ELF-1 (cell line): ENCODE results near the gene MRPL12.

ENCODE experiments used
- DNase-seq: peaks from one replicate; pipeline ENCODE4 v3.0.0-alpha.2; 2016; ENCODE audit warnings: low read depth, low spot score

Gene MRPL12

GRCh38 chr17:81702934-81703746 is at the start of gene MRPL12:
MRPL12 (plus strand) TSS chr17:81703367; CDS start chr17:81703502, 135 bp downstream.
- DNase-seq = peak; percentile 95

DNA sequence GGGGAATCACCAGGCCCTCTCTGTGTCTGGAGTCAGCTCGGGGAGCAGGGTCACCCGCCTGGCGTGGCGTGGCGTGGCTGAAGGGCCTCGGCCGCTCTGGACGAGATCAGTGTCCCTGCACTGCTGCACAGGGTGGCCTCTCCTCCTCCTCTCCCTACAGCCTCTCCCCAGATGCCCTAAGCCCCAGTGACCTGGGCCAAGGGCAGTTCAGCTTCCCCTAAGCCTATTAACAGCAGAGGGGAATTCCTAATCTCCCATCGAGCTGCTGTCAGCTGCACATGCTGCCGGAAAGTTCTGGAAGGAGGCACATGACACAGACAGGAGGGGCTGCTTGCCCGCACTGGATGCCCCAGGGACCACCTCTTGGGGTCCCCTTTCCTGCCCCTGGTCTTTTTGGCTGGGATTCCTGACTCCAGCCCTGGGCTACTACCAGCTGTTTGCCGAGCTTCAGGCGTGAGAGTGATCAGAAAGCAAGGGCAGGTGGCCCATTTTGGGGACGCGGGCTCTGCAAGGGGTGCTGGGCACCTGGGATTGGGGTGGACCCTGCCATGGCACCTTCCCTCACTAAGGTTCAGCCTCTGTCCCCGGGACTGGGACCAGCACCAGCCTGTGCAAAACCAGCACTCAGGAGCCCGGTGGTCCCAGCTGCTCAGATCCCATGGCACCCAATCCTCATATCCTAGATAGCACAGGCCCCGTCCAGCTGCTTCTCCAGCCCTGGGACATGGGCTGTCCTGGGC is 47.6 kb upstream of the MRPL12 start:
- DNase-seq = no peak

DNA sequence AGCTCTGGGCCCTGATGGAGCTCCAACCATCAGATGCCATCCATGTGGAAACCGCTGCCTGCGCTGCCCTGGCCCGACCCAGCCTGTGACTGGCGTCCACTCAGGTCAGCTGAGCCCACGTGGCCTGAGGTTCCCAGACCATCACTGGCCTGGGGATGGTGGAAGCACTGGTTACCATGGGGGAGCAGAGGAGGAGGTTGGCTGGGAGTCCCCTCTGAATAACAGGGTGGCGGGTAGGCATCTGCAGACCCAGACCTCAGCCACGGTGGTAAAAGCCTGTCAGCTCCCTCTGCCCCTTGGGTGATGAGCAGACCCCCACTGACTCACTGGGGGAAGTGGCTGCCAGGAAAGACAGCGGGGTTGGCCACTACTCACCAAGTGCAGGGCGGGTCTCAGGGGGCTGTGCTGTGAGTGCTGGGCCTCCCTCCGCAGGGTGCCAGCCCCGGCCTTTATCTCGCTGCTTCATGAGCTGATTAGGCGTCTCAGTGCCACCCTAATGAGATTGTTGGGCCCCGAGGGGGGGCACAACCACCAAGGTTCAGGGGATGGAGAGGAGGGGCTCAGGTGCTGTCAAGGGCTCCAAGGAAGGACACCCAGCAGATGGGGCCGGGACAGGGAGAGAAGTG is 46.9 kb upstream of the MRPL12 start, which contains the start of gene PDE6G:
TSS of gene PDE6G (minus strand) at position 425 of the 626 bp plus-strand sequence. CDS start 3,237 bp downstream, outside the sequence.
- no peak for DNase-seq

GRCh38 chr17:81656835-81657234 is 46.3 kb upstream of the MRPL12 start:
- DNase-seq = no peak

- DNase-seq = no peak
Measured at GRCh38 chr17:81659038-81659437, 44.1 kb upstream of the MRPL12 start.

GRCh38 chr17:81660441-81660840 is 42.7 kb upstream of the MRPL12 start:
- no peak for DNase-seq

GRCh38 chr17:81662002-81662401 is 41.2 kb upstream of the MRPL12 start:
- DNase-seq = no peak

DNA sequence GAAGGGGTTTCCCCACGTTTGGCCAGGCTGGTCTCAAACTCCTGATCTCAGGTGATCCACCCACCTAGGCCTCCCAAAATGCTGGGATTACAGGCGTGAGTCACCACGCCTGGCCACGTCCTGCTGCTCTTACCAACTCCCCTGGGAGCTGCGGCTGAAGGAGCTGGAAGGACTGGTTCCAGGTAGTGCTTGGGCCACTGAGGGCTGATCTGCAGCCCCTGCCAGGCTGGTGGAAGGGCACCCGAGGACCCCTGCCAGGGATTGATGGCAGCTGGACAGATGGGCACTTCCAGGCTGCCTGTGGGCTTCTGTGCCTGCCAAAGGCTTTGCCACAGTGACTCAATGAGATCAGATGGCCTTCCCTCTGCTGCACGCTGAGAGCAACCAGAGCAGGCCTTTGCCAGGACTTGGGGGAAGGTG is 39.1 kb upstream of the MRPL12 start:
- no peak for DNase-seq

GRCh38 chr17:81665205-81666091 is 37.7 kb upstream of the MRPL12 start:
- peak; percentile 57 for DNase-seq

DNA sequence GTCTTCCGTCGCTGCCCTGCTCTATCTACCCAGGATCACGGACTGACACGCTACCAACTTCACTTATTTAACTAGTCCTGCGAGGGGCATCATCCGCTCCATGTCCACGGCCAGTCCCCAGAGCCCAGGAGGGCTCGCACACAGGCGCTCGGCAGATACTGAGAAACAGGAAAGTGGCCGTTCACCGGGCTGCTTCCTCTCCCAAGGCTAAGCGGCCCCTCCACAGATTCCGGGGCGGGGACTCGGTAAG is 37.1 kb upstream of the MRPL12 start:
- no peak for DNase-seq

- peak; percentile 97 for DNase-seq
Measured at GRCh38 chr17:81666342-81667191, 36.6 kb upstream of the MRPL12 start, which contains the start of the genes CCDC137 and OXLD1. CCDC137 (plus strand) TSS chr17:81666737; CDS start chr17:81666767, 30 bp downstream. OXLD1 (minus strand) TSS chr17:81666605; CDS start chr17:81666577, 28 bp downstream.

DNA sequence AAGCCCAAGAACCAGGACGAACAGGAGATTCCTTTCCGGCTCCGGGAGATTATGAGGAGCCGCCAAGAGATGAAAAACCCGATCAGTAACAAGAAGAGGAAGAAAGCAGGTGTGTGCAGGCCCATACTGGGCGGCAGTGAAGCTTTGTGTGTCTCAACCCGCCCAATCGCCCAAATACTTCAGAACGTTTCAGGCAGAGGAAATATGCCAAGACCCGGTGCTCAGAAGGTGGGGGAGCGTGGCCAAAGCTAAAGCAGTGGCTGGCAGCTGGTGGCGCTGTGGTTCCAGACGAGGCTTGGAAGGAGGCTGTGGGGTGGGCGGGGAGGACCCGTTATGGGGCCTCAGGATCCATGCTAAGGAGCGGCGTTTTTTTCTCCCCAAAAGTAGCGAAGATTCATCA is 35.4 kb upstream of the MRPL12 start:
- peak; percentile 69 for DNase-seq

- no peak for DNase-seq
Measured at GRCh38 chr17:81672504-81672903, 30.7 kb upstream of the MRPL12 start.

GRCh38 chr17:81672954-81673353 is 30.2 kb upstream of the MRPL12 start:
- DNase-seq = no peak

- DNase-seq = no peak
Measured at GRCh38 chr17:81673561-81674258, 29.5 kb upstream of the MRPL12 start.

DNA sequence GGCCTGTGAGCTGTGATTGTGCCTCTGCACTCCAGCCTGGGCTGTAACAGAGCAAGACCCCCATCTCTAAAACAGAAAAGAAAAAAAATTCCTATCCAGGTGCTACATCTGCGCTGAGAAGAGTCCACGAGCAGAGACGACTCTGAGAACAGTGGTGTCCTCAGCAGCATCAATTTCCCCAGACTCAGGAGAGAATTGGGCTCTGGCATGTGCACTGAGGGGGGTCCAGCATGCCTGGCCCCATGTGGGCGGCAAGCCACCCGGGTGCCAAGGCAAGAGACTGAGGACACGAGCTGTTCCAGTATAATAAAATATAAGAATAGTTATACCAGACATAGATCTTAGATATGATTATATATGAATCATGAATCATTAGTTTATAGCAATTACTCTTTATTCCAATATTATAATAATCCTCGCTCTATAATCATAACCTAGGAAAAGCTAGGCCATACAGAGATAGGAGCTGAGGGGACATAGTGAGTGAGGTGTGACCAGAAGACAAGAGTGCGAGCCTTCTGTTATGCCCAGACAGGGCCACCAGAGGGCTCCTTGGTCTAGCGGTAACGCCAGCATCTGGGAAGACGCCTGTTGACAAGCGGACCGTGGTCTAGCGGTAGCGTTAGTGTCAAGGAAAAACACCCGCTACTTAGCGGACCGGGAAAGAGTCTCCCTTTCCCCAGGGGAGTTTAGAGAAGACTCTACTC is 27.5 kb upstream of the MRPL12 start:
- DNase-seq = peak; percentile 72

- DNase-seq = no peak
Measured at GRCh38 chr17:81676906-81677305, 26.3 kb upstream of the MRPL12 start.

GRCh38 chr17:81680150-81680549 is 23.0 kb upstream of the MRPL12 start:
- no peak for DNase-seq

GRCh38 chr17:81681672-81682071 is 21.5 kb upstream of the MRPL12 start:
- DNase-seq = no peak
